H9 (cell line): Measurements from ENCODE around the gene PIK3R5. TPM values are rescaled to one million over a fixed set of nuclear protein-coding genes. Genes with fewer than 3 reads are reported as not detected.

Source experiments
- DNase-seq: peaks from one replicate; pipeline ENCODE4 v3.0.0-alpha.2; 2017
- H2AFZ ChIP-seq: one replicate; pipeline ENCODE4 v1.6.1; 2013; ENCODE audit warnings: mild to moderate bottlenecking, low read length, control low read depth, moderate library complexity
- H2AK5ac ChIP-seq: 2 replicates; pipeline ENCODE4 v1.6.1; 2013; ENCODE audit warnings: low read length, control low read depth, mixed read lengths; ENCODE audit not compliant: insufficient read length
- H2BK120ac ChIP-seq: one replicate; pipeline ENCODE4 v1.6.1; 2013; ENCODE audit warnings: low read depth, mild to moderate bottlenecking, low read length, control low read depth, inconsistent platforms; ENCODE audit not compliant: poor library complexity, severe bottlenecking
- H2BK12ac ChIP-seq: 2 replicates; pipeline ENCODE4 v1.6.1; 2013; ENCODE audit warnings: low read length, control low read depth, mixed read lengths, low read depth; ENCODE audit not compliant: insufficient read length
- H2BK15ac ChIP-seq: 2 replicates; pipeline ENCODE4 v1.6.1; 2013; ENCODE audit warnings: low read depth, low read length, control low read depth
- H2BK20ac ChIP-seq: one replicate; pipeline ENCODE4 v1.6.1; 2013; ENCODE audit warnings: low read depth, mild to moderate bottlenecking, low read length, control low read depth, inconsistent platforms; ENCODE audit not compliant: poor library complexity, severe bottlenecking
- H2BK5ac ChIP-seq: 2 replicates; pipeline ENCODE4 v1.6.1; 2013; ENCODE audit warnings: low read length, control low read depth, mixed read lengths; ENCODE audit not compliant: insufficient read length
- H3K14ac ChIP-seq: 2 replicates; pipeline ENCODE4 v1.6.1; 2013; ENCODE audit warnings: low read length, control low read depth; ENCODE audit not compliant: insufficient read depth
- H3K18ac ChIP-seq: 2 replicates; pipeline ENCODE4 v1.6.1; 2013; ENCODE audit warnings: low read depth, mild to moderate bottlenecking, mixed read lengths, low read length, control low read depth; ENCODE audit not compliant: insufficient read length
- H3K23ac ChIP-seq: 2 replicates; pipeline ENCODE4 v1.6.1; 2013; ENCODE audit warnings: low read length, control low read depth, mixed read lengths, low read depth; ENCODE audit not compliant: insufficient read length
- H3K23me2 ChIP-seq: 2 replicates; pipeline ENCODE4 v1.6.1; 2013; ENCODE audit warnings: low read depth, mild to moderate bottlenecking, mixed read lengths, low read length, control low read depth; ENCODE audit not compliant: insufficient read length, poor library complexity, severe bottlenecking
- H3K27ac ChIP-seq: 2 replicates; pipeline ENCODE4 v1.5.1; 2013; ENCODE audit warnings: low read length, control low read depth, mixed read lengths, low read depth; ENCODE audit not compliant: insufficient read length
- H3K27me3 ChIP-seq: 2 replicates; pipeline ENCODE4 v1.6.1; 2013; ENCODE audit warnings: low read length, control low read depth, inconsistent platforms; ENCODE audit not compliant: insufficient read depth
- H3K4ac ChIP-seq: 2 replicates; pipeline ENCODE4 v1.6.1; 2013; ENCODE audit warnings: low read depth, mild to moderate bottlenecking, control low read depth, inconsistent platforms, low read length, moderate library complexity
- H3K4me1 ChIP-seq: 2 replicates; pipeline ENCODE4 v1.6.1; 2013; ENCODE audit warnings: low read length, control low read depth, inconsistent platforms; ENCODE audit not compliant: insufficient read depth
- H3K4me2 ChIP-seq: 2 replicates; pipeline ENCODE4 v1.6.1; 2013; ENCODE audit warnings: low read length, control low read depth, mixed read lengths; ENCODE audit not compliant: insufficient read length, insufficient read depth
- H3K56ac ChIP-seq: 2 replicates; pipeline ENCODE4 v1.6.1; 2013; ENCODE audit warnings: low read depth, mild to moderate bottlenecking, mixed read lengths, low read length, control low read depth; ENCODE audit not compliant: insufficient read length
- H3K79me1 ChIP-seq: 2 replicates; pipeline ENCODE4 v1.6.1; 2013; ENCODE audit warnings: low read depth, mild to moderate bottlenecking, moderate library complexity, low read length, control low read depth, inconsistent platforms; ENCODE audit not compliant: insufficient read depth, poor library complexity, severe bottlenecking
- H3K79me2 ChIP-seq: 2 replicates; pipeline ENCODE4 v1.6.1; 2013; ENCODE audit warnings: low read length, control low read depth, inconsistent platforms; ENCODE audit not compliant: insufficient read depth
- H3K9ac ChIP-seq: 2 replicates; pipeline ENCODE4 v1.6.1; 2013; ENCODE audit warnings: low read length, control low read depth, mixed read lengths; ENCODE audit not compliant: insufficient read length; ENCODE audit errors: extremely low read depth
- H3K9me3 ChIP-seq: one replicate; pipeline ENCODE4 v1.6.1; 2013; ENCODE audit warnings: low read depth, low read length, inconsistent platforms; ENCODE audit not compliant: control insufficient read depth
- H3T11ph ChIP-seq: one replicate; pipeline ENCODE4 v1.6.1; 2013; ENCODE audit warnings: mild to moderate bottlenecking, low read length, control low read depth, inconsistent platforms
- H4K20me1 ChIP-seq: one replicate; pipeline ENCODE4 v1.6.1; 2013; ENCODE audit not compliant: control insufficient read depth, insufficient read length, insufficient read depth
- H4K5ac ChIP-seq: 2 replicates; pipeline ENCODE4 v1.6.1; 2013; ENCODE audit warnings: low read depth, mild to moderate bottlenecking, mixed read lengths, low read length, control low read depth; ENCODE audit not compliant: insufficient read length
- H4K8ac ChIP-seq: replicated peaks from 2 replicates; pipeline ENCODE4 v1.6.1; 2013; ENCODE audit warnings: low read length, control low read depth, mixed read lengths, low read depth; ENCODE audit not compliant: insufficient read length
- H4K91ac ChIP-seq: 2 replicates; pipeline ENCODE4 v1.6.1; 2013; ENCODE audit warnings: low read depth, mild to moderate bottlenecking, moderate library complexity, mixed read lengths, low read length, control low read depth; ENCODE audit not compliant: insufficient read length
- H3K27ac Mint-ChIP-seq, 3 experiments: 2 replicates in 2 of 3; 3 replicates in 1 of 3; pipeline ENCODE4 v1.8.0; 2020 to 2021; ENCODE audit warnings: mixed read lengths in 3 of 3, mild to moderate bottlenecking in 1 of 3, moderate library complexity in 1 of 3
- H3K27me3 Mint-ChIP-seq: 2 replicates; pipeline ENCODE4 v1.8.0; 2021; ENCODE audit warnings: low read depth, mild to moderate bottlenecking, moderate library complexity, mixed read lengths
- H3K36me3 Mint-ChIP-seq, 3 experiments: 2 replicates in 2 of 3; 3 replicates in 1 of 3; pipeline ENCODE4 v1.8.0; 2020 to 2021; ENCODE audit warnings: low read depth in 3 of 3, mixed read lengths in 3 of 3; ENCODE audit not compliant: insufficient read depth in 1 of 3
- H3K4me1 Mint-ChIP-seq, 2 experiments: 2 replicates each; pipeline ENCODE4 v1.8.0; 2020; ENCODE audit warnings: mixed read lengths in 2 of 2
- H3K4me3 Mint-ChIP-seq, 2 experiments: 2 replicates in 1 of 2; 3 replicates in 1 of 2; pipeline ENCODE4 v1.8.0; 2020 to 2021; ENCODE audit warnings: mild to moderate bottlenecking in 2 of 2, mixed read lengths in 2 of 2, moderate library complexity in 1 of 2
- H3K9me3 Mint-ChIP-seq, 2 experiments: 2 replicates in 1 of 2; 3 replicates in 1 of 2; pipeline ENCODE4 v1.8.0; 2020; ENCODE audit warnings: mild to moderate bottlenecking in 2 of 2, mixed read lengths in 2 of 2, moderate library complexity in 1 of 2
- CTCF ChIP-seq: fragments of 200-600 bp; sonication (generic); conservative IDR thresholded peaks from 3 replicates; pipeline ENCODE4 v1.8.0; 2021; ENCODE audit warnings: antibody characterized with exemption, mild to moderate bottlenecking
- WGBS: extraction: QIAGEN DNeasy Blood & Tissue Kit; methylation state at CpG from one replicate; pipeline ENCODE4 v1.1.7; 2013; ENCODE audit warnings: missing lambda C conversion rate, low lambda C conversion rate, mixed read lengths; ENCODE audit not compliant: insufficient read length; ENCODE audit errors: extremely low coverage; 5-methylcytosine and 5-hydroxymethylcytosine counted together
- total RNA-seq: library from RNA; stranded (reverse); gene quantifications from 2 replicates; pipeline ENCODE4 v1.2.1, GENCODE V29; 2021

The PIK3R5 gene
- total RNA-seq, 1 experiment from 2014 or later: 1.4 TPM

- Histone ChIP-seq H2AK5ac (no peak overlapping the region), H4K8ac (no peak overlapping the region), H3K9ac (no peak overlapping the region), H3K23ac (no peak overlapping the region), H4K91ac (no peak overlapping the region), H3K4me2 (no peak overlapping the region), H3K4me1 (no peaks in the 10 kb centered on the region), H3K14ac (no peak overlapping the region; the same call in 1 of the 2 replicates), H3K79me1 (no peaks in the 10 kb centered on the region), H3K27me3 (no peaks in the 10 kb centered on the region), H3K56ac (no peak overlapping the region), H2BK20ac (no peak overlapping the region), H3K79me2 (no peaks in the 10 kb centered on the region), H2BK12ac (no peak overlapping the region), H2BK120ac (no peak overlapping the region), H3K27ac (no peak overlapping the region), H2AFZ (no peak overlapping the region), H2BK15ac (no peak overlapping the region), H3K18ac (no peak overlapping the region), H2BK5ac (no peak overlapping the region), H3K9me3 (no peaks in the 10 kb centered on the region), H3K23me2 (no peaks in the 10 kb centered on the region), H3K4ac (no peak overlapping the region), H4K5ac (no peak overlapping the region), H3T11ph (no peak overlapping the region), H4K20me1 (no peaks in the 10 kb centered on the region)
- DNase-seq: peak; percentile 17
- WGBS: no CpG with 5 or more reads among the region's 6 CpGs
- no peak for TF ChIP-seq CTCF
- Mint-ChIP-seq H3K4me3 (no peak overlapping the region), H3K36me3 (no peaks in the 10 kb centered on the region; a peak in 2 of 7 replicates), H3K27ac (no peak overlapping the region), H3K27me3 (peaks cover 20% of the 10 kb centered on the region), H3K4me1 (no peaks in the 10 kb centered on the region), H3K9me3 (peaks cover 0 to 4% of the 10 kb centered on the region in 2 experiments; a peak in 2 of 5 replicates)
These were observed 19.0 kb downstream of the PIK3R5 start for GRCh38 chr17:8946476-8946875.
